Ascending aorta (tissue), 2 donors: ENCODE measurements around the gene GSTCD. TPM values are rescaled to one million over a fixed set of nuclear protein-coding genes. Genes with fewer than 3 reads are reported as not detected.
"Not testable (repeated sequence)": the region's sequence is repeated elsewhere in the genome, so short reads cannot be mapped to it uniquely, and the experiment has no call there.

Source experiments
- DNase-seq, 2 donors: peaks; one replicate each; pipeline ENCODE4 v3.0.0-alpha.2; 2019; ENCODE audit warnings: low spot score in 2 of 2
- H3K27ac ChIP-seq, 2 donors: fragments of 200-600 bp; sonication (generic); one replicate each; pipeline ENCODE4 v1.5.1; 2016 to 2017; ENCODE audit warnings: mild to moderate bottlenecking in 1 of 2
- H3K27me3 ChIP-seq: fragments of 200-600 bp; sonication (generic); one replicate; pipeline ENCODE4 v1.5.1; 2017
- H3K36me3 ChIP-seq, 2 donors: fragments of 200-600 bp; sonication (generic); one replicate each; pipeline ENCODE4 v1.5.1; 2016
- H3K4me1 ChIP-seq, 2 donors: fragments of 200-600 bp; sonication (generic); one replicate each; pipeline ENCODE4 v1.5.1; 2016 to 2017; ENCODE audit warnings: mild to moderate bottlenecking in 1 of 2
- H3K4me3 ChIP-seq, 2 donors: fragments of 200-600 bp; sonication (generic); one replicate each; pipeline ENCODE4 v1.5.1; 2016 to 2017; ENCODE audit warnings: mild to moderate bottlenecking in 1 of 2
- H3K9me3 ChIP-seq, 2 donors: fragments of 200-600 bp; sonication (generic); one replicate each; pipeline ENCODE4 v1.5.1; 2016
- intact Hi-C: fragments of 100-400 bp; cut with DNase I; formaldehyde crosslinking; loops from one replicate; pipeline ENCODE4 v1.15.1; 2023
- total RNA-seq: library from RNA; depleted of rRNA; stranded (reverse); fragments of >200 nt; gene quantifications from one replicate; pipeline ENCODE4 v1.1.0, GENCODE V29; 2016
- TF ChIP-seq, protein P1 (sequence below), 3 experiments: fragments of 200-600 bp in 2 of 3; fragments of 450-650 bp in 1 of 3; sonication (generic) in 2 of 3; IDR thresholded peaks; one replicate each; pipeline ENCODE4 v1.5.1; 2016 to 2019; ENCODE audit warnings: antibody characterized with exemption in 3 of 3, mild to moderate bottlenecking in 1 of 3, moderate library complexity in 1 of 3

The GSTCD gene
- total RNA-seq, 1 donor from 2014 or later: 4.4 TPM

- H3K27me3 ChIP-seq: no peaks in the 10 kb centered on the region
- H3K4me1 ChIP-seq: no peaks in the 10 kb centered on the region
- TF ChIP-seq, protein P1, sequence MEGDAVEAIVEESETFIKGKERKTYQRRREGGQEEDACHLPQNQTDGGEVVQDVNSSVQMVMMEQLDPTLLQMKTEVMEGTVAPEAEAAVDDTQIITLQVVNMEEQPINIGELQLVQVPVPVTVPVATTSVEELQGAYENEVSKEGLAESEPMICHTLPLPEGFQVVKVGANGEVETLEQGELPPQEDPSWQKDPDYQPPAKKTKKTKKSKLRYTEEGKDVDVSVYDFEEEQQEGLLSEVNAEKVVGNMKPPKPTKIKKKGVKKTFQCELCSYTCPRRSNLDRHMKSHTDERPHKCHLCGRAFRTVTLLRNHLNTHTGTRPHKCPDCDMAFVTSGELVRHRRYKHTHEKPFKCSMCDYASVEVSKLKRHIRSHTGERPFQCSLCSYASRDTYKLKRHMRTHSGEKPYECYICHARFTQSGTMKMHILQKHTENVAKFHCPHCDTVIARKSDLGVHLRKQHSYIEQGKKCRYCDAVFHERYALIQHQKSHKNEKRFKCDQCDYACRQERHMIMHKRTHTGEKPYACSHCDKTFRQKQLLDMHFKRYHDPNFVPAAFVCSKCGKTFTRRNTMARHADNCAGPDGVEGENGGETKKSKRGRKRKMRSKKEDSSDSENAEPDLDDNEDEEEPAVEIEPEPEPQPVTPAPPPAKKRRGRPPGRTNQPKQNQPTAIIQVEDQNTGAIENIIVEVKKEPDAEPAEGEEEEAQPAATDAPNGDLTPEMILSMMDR (IDR thresholded peaks at IDR 0.05): no peak
- H3K4me3 ChIP-seq: no peak overlapping the region
- no peaks in the 10 kb centered on the region for H3K9me3 ChIP-seq
- H3K27ac ChIP-seq: no peak overlapping the region
- no peak for DNase-seq
- no peaks in the 10 kb centered on the region for H3K36me3 ChIP-seq
- intact Hi-C loops: no loop called here
These were observed 57.3 kb downstream of the GSTCD start for GRCh38 chr4:105765690-105766407.

DNA sequence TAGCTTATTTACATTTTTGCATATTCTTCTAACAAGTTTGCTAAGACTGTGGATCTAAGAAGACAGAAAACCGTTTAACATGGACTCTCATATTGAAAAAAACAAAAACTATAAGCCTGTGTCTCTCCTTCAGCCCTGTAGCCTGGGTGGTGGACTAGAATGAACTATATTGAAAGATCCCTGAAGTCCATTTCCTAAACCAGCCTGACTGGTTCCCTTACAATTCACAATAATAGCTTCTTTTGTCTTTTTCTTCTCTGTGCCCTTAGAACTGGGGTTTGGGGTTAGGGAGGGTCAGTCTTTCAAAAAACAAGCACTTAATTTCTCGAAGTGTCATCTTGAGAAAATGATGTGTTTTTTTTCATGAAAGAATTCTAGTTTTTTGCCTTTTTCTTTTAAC, 59.0 kb downstream of the GSTCD start:
- H3K27ac ChIP-seq: no peak overlapping the region
- DNase-seq: no peak
- intact Hi-C loops: no loop called here
- no peaks in the 10 kb centered on the region for H3K27me3 ChIP-seq
- TF ChIP-seq, protein P1 (IDR thresholded peaks at IDR 0.05): no peak
- no peaks in the 10 kb centered on the region for H3K36me3 ChIP-seq
- no peaks in the 10 kb centered on the region for H3K4me1 ChIP-seq
- no peak overlapping the region for H3K4me3 ChIP-seq
- H3K9me3 ChIP-seq: no peaks in the 10 kb centered on the region

DNA sequence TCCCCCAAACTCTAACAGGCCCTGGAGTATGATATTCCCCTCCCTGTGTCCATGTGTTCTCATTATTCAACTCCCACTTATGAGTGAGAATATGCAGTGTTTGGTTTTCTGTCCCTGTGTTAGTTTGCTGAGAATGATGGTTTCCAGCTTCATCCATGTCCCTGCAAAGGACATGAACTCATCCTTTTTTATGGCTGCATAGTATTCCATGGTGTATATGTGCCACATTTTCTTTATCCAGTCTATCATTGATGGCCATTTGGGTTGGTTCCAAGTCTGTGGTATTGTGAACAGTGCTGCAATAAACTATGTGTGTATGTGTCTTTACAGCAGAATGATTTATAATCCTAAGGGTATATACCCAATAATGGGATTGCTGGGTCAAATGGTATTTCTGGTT, 61.9 kb downstream of the GSTCD start:
- intact Hi-C loops, H3K4me3 ChIP-seq, H3K4me1 ChIP-seq, H3K9me3 ChIP-seq, H3K27me3 ChIP-seq, DNase-seq, H3K36me3 ChIP-seq, H3K27ac ChIP-seq: not testable (repeated sequence)

- H3K4me1 ChIP-seq, H3K9me3 ChIP-seq, H3K27me3 ChIP-seq, H3K36me3 ChIP-seq, H3K27ac ChIP-seq, DNase-seq, H3K4me3 ChIP-seq, intact Hi-C loops: not testable (repeated sequence)
These were observed 63.5 kb downstream of the GSTCD start for GRCh38 chr4:105772065-105772464.

DNA sequence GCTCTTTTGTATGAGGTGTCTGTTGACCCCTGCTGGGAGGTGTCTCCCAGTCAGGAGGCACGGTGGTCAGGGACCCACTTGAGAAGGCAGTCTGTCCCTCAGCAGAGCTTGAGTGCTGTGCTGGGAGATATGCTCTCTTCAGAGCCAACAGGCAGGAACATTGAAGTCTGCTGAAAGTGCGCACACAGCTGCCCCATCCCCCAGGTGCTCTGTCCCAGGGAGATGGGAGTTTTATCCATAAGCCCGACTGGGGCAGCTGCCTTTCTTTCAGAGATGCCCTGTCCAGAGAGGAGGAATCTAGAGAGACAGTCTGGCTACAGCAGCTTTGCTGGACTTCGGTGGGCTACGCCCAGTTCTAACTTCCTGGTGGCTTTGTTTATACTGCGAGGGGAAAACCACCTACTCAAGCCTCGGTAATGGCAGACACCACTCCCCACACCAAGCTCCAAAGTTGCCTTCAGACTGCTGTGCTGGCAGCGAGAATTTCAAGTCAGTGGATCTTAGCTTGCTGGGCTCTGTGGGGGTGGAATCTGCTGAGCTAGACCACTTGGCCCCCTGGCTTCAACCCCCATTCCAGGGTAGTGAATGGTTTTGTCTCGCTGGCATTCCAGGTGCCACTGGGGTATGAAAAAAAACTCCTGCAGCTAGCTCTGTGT, 67.3 kb downstream of the GSTCD start:
- H3K27ac ChIP-seq, H3K9me3 ChIP-seq, H3K4me3 ChIP-seq, H3K27me3 ChIP-seq, DNase-seq, intact Hi-C loops, H3K36me3 ChIP-seq, H3K4me1 ChIP-seq: not testable (repeated sequence)

- TF ChIP-seq, protein P1 (IDR thresholded peaks at IDR 0.05): no peak
These were observed 71.6 kb downstream of the GSTCD start for GRCh38 chr4:105780176-105780575.

GRCh38 chr4:105784761-105785160, 76.2 kb downstream of the GSTCD start:
- intact Hi-C loops: no loop called here

More at GRCh38 chr4:105780176-105780575, 71.6 kb downstream of the GSTCD start:
- no peaks in the 10 kb centered on the region for H3K9me3 ChIP-seq
- H3K36me3 ChIP-seq: peaks cover 0 to 2% of the 10 kb centered on the region in 2 donors
- H3K27ac ChIP-seq: no peak overlapping the region
- H3K4me1 ChIP-seq: no peaks in the 10 kb centered on the region
- DNase-seq: no peak
- intact Hi-C loops: no loop called here
- no peak overlapping the region for H3K4me3 ChIP-seq
- H3K27me3 ChIP-seq: no peaks in the 10 kb centered on the region

More at GRCh38 chr4:105784761-105785160, 76.2 kb downstream of the GSTCD start:
- Histone ChIP-seq H3K4me1 (no peaks in the 10 kb centered on the region), H3K27me3 (no peaks in the 10 kb centered on the region), H3K4me3 (no peak overlapping the region), H3K9me3 (no peaks in the 10 kb centered on the region), H3K27ac (no peak overlapping the region), H3K36me3 (no peaks in the 10 kb centered on the region)
- TF ChIP-seq, protein P1 (IDR thresholded peaks at IDR 0.05): no peak
- no peak for DNase-seq
